T-helper 2 cell treated with Interferon-gamma antibody and Interleukin-4, amounts not matched to agents 100 ng/mL and 5 ng/mL, for 36 hours (primary cell): ENCODE measurements around the gene C8G. TPM values are rescaled to one million over a fixed set of nuclear protein-coding genes. Genes with fewer than 3 reads are reported as not detected.

Experiments
- intact Hi-C: fragments of 100-400 bp; cut with micrococcal nuclease; formaldehyde crosslinking; loops from one replicate; pipeline ENCODE4 v1.15.1; 2023
- total RNA-seq: library from RNA; stranded (reverse); gene quantifications from 2 replicates; pipeline ENCODE4 v1.2.3, GENCODE V29; 2022

The C8G gene
- total RNA-seq, 1 donor from 2014 or later = 2.3 TPM

DNA sequence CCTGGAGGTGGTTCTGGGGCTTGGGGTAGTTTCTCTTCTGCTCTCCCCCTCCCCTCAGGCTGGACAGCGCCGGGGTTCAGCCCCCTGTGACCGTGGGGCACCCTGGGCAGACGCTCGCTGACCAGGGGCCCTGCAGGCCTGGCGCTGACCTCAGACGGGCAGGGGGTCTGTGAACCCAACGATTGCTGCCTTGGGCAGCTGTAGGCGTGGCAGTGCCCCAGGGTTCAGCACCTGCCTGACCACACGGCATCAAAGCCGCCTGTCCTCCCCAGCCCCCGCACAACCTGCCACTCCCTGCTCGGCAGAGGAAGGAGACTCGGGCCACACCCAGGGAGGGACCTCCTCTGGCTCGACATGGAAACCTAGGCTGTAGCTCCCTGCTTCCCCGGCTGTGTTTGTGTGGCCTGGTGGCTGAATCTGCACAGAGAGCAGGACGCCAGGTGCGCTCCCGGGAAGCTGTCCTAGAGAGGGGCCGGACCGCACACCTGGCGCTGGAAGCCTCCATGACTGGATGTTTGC is 19.2 kb downstream of the C8G start:
- intact Hi-C loops = no loop called here

DNA sequence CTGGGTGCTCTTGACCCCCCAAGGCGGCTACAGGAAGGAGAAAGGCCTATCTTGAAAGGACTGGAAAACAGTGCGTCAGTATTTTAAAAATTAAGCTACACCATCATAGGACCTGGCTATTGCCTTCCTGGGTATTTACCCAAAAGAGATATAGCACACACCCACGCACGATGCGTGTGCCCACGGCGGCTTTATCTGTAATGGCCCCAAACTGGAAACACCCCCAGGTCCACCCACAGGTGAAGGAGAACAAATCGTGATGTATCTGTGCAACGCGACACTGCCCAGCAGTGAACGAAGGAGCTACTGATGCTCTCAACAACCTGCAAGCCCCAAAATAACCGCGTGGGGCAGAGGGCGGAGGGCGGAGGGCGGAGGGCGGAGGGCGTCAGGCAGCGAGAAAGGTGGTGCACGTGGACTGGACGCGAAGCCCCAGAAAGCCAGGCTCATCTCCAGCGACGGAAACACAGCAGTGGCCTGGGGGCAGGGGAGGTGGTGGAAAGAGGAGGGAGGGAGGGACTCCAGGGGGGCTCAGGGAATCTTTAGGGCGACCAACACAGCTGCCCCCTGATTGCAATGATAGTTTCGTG is 19.9 kb downstream of the C8G start:
- intact Hi-C loops = no loop called here

DNA sequence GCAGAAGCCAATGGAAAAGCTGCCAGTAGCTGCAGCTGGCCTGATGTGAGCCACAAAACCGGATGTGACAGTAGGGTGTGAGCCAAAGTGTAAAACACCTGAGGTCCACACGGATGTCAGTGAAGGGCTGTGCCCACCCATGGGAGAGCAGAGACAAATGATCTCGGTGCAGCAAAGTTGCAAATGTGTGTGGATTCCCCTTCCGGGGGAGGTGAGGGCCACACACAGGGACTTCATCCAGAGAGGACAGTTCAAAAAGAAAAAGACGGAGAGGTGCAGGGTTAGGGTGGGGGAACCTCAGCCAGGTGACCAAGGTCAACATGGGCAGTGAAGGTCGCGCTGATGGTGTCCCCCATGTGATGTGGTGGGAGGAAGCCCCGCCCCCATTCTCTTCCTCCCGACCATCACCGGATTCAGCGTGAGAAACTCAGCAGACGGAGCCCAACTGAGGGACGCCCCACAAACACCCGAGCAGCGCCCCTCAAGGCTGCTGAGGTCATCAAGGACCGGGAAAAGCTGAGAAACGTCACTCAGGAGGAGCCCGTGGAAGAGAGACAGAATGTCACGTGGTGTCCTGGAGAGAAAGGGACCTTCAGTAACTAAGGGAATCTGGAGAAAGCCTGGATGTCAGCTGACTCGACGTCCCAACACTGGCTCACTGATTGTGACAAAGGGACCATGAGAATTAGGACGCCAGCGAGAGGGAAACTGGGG is 20.9 kb downstream of the C8G start:
- intact Hi-C loops = no loop called here

DNA sequence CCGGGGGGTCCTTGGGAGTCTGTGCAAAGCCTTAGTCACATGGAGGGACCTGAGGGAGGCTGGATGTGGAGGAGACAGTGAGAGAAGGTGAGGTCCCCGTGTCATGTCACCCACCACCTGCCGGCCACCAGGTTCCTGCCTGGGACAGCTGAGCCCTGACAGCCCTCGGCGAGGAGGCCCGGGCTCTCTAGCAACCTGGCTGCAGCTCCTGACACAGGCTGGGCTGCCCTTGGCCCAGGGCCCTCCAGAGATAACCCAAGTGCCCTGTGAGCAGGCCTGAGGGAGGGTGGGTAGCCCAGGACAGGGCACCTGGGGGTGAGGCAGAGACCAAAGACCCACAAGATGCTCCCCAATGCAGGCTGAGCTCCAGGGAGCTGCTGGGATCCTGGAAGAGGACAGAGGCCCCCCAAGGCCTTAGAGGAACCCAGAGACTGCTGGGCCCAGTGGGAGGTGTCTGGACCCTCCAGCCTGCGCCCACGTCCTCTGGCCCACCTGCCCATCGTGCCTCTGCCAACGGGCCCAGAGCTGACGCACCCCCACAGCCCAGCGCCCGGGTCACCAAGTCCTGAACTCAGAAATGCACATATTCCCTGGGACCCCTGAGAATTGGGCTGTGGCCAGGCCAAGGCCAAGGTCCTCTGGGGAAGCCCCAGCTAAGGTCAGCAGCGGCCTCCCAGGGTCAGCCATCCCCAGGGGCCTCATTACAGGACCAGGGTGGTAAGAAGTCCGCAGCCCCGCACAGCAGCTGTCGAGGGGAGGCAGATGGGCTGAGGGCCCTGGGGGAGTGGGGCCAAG is 23.5 kb downstream of the C8G start:
- intact Hi-C loops = no loop called here

DNA sequence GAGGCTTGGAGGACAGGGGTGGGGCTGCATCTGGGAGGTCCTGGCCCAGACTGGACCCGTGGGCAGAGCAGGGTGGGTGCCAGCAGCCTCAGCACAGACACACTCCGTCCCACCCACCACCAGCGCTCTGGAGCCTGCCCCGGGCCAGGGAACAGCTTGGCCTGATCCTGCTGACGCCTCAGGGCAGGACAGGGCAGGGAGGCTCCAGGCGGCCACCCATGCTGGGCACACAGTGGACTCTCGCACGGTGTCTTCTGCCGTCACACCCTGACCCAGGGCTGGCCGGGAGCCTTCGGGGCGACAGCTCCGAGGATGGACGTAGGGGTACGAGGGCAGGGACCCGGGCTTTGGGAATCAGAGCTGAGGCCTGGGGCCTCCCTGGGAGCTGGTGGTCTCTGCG is 24.1 kb downstream of the C8G start:
- intact Hi-C loops = no loop called here

DNA sequence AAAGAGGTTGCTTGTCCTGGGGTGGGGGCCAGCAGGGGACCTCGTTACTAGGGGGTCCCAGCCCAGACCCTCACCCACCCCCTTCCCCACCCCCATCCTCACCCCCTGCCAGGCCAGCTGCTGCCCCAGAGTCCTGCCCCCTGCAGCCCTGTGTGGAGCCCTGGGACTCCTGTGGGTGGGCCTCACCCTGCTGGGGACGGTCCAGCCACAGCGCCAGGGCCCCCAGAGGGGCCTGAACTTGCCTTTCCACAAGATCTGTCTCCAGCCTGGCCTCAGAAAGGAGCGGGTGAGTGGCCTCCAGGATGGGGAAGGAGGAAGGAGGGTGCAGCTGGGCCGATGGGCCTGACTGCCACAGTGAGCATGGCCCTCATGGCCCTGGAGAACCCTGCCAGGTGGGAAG is 24.7 kb downstream of the C8G start:
- intact Hi-C loops = no loop called here

DNA sequence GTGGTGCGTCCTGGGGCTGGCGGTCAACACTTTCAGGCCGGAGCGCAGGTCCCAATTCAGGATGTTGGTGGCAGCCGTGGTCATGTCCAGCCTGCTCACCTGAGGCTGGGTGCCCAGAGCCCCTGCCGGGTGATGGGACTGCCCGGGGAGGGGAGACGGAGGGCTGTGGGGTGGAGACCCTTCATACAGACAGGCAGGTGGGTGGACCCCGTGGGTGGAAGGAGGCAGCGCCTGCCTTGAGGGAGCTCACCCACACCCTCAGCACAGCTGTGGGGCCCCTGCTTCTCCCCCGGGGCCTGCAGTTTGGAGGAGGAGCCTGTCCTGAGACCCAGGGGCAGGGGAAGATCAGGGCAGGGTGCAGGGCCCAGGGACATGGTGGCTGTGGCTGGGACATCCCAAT is 25.3 kb downstream of the C8G start:
- intact Hi-C loops = no loop called here

DNA sequence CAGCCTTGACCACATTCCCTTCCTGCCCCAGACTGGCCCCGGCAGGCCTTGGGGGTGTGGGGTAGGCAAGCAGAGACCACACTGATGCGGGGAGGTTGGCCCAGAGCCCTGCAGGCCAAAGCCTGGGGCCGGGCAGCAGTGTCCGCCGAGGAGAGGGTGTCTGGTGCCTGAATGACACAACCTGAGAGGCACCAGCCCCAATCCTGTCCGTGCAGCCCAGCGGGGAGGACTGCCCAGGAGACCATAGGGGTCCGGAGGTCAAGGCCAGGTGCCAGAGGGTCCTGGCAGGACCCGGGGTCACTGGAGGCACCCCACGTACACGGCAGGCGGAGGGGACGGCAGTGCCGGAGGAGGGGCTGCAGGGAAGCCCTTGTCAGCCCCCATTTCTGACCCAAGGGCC is 26.7 kb downstream of the C8G start:
- intact Hi-C loops = no loop called here

DNA sequence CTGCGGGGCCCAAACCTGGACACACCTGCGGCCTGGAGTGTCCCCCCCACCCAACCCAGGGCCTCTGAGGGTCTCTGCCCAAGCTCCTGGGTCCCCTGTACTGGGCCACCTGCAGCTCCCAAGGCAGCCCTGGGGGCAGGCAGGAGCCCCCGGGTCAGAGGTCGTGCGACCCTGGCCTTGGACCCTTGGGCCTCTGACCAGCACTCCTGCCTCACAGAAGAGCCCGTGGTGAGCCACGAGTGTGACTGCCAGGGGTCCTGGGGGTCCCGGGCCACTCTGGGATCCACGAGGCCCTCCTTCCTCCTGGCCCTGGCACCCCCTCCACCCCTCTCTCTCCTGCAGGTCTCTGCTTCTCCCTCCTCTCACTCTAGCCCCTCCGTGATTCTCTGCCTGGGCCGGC is 27.3 kb downstream of the C8G start:
- intact Hi-C loops = no loop called here

DNA sequence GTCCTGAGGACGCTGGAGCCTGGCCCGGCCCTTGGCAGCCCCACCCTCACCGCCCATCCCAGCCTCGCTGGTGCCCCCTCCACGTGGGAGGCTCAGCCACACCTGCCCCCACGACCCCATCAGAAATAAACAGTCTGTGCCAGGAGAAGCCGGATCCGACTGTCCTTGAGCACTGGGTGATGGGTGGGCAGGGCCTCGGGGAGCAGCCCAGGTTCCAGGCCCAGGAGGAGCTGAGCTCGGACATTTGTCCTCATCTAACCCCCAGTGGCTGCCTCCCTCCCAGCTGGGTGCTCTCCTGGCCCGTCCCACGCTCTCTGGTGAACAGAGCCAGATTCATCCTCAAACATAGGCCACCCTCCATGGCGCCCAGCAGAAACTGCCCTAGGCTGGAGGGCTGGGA is 27.7 kb downstream of the C8G start:
- intact Hi-C loops = no loop called here

DNA sequence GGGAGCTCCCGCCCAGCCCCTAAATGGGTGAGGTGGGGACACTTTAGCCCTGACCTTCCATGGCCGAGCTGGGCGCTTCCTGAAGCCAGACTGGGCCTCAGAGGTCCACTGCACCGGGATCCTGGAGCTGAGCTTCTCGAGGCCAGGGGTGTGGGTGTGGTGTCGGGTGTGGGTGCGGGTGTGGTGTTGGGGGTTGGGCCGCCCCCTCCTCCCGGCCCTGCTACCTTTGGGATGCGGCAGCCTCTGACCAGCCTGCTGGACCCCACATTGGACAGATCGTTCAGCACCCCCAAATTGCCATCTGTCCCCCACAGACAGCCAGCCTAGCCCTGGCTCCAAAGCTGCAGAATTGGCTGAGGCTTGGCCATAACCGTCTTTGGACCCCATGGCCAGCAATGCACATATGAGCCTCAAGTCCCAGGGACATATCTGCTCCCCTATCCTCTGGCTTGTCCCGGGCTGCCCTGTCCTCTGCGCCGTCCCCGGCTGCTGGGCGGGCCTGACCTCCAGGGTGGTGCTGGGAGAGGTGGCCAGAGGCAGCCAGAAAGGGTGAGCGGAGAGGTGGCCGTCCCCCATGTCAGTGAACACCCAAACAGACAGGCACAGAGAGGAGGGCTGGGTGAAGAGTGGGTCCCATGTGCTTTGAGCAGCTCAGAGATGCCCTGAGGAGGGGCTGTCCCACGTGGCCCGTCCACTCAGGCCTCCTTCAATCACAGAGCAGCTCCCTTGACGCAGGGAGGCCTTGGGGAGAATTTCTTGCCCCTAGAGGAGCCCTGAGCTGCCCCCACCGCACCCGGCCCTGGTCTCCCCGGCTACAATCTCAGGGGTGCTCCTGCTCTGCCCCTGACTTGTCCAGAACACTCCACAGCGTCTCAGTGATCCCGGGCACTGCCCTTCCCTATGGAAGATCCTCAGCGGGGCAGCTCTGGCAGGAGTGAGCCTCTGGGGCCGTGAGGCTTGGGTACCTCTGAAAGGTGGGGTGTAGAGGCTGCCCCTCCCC is 28.9 kb downstream of the C8G start:
- intact Hi-C loops = no loop called here

DNA sequence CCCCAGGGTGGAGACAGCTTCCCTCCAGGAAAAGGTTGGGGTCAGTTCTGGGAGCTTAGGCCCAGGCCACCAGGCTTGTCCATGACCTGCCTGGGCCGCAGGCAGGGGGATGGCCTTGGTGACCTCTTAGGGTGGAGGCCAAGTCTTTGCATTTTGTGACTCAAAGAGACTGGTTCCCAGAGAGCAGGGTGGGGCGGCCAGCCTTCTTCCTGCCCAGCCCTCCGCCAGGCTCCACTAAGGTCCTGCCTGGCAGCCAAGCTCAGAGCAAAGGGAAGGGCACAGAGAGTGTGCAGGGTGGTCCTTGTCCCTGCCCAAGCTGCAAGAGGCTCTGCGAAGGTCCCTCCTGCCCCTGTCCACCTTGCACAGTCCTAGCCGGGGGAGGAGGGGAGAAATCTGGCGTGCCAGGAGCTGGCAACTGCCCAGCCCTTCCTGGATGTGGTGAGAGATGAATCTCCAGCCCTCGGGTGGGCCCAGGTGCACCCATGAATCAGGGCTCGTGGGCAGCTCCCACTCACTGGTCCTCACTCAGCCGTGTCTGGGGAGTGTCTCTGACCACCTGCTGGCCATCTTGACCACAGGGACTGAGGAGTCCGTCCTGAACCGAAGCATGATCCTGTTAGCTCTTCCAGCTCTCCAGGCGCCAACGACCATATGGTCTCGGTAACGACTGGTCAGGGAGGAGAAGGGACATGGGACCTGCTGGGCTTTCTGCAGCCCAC is 29.9 kb downstream of the C8G start:
- intact Hi-C loops = no loop called here

DNA sequence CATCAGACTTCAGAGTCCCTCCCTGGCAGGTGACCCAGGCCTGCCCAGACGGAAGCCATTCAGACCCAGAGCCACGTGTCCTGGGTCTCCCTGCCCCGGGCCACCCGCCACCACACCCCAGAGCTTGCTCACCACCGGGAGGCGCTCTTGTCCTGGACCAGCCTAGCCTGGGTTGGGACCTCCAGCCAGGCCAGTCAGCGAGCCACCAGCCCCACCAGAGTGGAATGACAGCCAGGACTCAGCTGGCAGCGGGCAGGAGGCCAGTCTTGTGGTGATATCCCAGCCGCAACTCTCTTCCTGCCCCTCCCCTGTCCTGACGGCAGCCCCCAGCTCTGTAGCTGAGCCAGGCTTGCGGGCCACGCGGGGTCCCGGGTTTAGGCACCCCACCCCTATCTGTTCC is 30.6 kb downstream of the C8G start:
- intact Hi-C loops = no loop called here

DNA sequence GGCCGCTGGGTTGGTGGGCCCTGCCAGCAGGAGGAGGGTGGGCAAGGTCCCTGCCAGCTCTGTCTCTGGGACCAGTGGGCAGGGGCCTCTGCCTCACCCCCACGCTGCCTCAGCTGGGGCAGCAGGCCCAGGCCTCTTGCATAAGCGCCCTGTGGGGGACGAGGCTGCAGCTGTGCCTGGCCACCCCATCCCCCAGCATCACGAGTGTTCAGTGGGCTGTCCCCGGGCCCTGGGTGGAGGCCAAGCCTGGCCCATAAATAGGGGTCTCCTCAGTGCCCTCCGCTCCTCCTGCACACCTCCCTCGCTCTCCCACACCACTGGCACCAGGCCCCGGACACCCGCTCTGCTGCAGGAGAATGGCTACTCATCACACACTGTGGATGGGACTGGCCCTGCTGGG is 32.2 kb downstream of the C8G start, which contains the start of gene PTGDS:
Gene PTGDS (plus strand): TSS at position 282 of the 400 bp plus-strand sequence. CDS start 75 bp downstream, at position 357.
- intact Hi-C loops = no loop called here

DNA sequence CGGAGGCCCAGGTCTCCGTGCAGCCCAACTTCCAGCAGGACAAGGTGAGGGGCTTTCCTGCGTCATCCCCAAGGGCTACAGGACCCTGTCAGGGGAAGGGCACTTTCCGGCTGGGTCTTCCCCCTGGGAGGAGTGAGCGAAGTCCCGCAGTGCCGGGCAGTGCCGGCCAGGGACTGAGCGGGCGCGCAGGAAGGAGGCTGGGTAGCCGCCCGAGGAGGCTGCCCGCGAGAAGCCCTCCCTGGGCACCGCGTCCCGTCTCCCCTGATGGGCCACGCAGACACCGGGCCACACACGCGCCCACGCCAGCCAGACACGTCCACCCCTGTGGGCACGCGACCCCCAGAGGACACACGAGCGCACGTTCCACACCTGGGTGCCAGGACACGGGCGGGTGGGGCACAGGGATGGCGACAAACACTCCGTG is 32.6 kb downstream of the C8G start:
- intact Hi-C loops = loop anchor here (1.0 kb wide), 3 partner anchors 15 to 45 kb away; partner anchors contain the start of gene PAXX

DNA sequence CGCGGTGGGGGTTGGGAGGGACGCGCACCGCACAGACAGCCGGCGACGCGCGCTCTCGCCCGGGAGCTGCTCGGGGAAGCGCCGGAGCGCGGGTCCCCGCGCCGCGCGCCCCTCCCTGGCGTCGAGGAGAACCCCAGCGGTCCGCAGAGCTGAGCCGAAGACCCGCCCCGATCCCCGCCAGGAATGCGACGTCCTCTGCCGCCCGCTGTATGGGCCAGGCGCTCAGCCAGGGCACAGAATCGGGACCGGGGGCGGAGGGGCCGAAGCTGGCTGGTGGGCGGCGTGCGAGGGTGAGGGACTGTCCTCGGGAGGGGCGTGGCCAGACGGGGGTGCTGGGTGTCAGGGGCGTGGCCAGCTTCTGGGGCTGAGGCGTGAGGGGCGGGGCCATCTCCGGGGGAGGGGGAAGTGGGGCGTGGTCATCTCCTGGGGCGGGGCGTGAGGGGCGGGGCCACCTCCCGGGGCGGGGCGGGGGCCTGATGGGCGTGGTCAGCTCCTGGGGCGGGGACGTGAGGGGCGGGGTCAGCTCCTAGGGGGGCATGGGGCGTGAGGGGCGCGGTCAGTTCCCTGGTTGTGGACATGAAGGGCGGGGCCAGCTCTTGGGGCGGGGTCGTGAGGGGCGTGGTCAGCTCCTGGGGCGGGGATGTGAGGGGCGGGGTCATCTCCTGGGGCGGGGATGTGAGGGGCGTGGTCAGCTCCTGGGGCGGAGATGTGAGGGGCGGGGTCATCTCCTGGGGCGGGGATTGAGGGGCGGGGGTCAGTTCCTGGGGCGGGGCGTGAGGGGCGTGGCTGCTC is 33.2 kb downstream of the C8G start:
- intact Hi-C loops = loop anchor here (1.0 kb wide), 3 partner anchors 14 to 44 kb away; partner anchors contain the start of gene PAXX

DNA sequence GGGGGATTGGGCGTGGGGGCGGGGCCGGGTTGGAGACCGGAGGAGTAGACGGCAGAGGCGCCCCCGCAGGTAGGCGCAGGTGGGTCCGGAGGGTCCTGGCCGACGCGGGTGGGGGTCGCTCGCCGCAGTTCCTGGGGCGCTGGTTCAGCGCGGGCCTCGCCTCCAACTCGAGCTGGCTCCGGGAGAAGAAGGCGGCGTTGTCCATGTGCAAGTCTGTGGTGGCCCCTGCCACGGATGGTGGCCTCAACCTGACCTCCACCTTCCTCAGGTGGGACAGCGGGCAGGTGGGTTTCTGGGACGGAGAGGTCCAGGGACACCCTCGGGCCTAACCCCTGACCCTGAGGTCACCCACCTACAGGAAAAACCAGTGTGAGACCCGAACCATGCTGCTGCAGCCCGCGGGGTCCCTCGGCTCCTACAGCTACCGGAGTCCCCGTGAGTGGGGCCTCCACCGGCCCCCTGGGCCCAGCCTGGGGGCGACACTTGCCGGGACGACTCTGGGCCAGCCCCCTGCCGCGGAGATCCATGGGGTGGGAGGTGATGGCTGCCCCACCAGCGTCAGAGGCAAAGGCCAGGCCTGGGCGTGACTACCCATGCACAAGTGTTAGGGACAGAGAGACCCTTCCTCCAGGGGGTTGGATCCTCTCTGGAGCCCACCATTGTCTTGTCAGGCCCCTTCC is 34.0 kb downstream of the C8G start:
- intact Hi-C loops = loop anchor here (1.0 kb wide), 3 partner anchors 13 to 43 kb away; partner anchors contain the start of gene PAXX

DNA sequence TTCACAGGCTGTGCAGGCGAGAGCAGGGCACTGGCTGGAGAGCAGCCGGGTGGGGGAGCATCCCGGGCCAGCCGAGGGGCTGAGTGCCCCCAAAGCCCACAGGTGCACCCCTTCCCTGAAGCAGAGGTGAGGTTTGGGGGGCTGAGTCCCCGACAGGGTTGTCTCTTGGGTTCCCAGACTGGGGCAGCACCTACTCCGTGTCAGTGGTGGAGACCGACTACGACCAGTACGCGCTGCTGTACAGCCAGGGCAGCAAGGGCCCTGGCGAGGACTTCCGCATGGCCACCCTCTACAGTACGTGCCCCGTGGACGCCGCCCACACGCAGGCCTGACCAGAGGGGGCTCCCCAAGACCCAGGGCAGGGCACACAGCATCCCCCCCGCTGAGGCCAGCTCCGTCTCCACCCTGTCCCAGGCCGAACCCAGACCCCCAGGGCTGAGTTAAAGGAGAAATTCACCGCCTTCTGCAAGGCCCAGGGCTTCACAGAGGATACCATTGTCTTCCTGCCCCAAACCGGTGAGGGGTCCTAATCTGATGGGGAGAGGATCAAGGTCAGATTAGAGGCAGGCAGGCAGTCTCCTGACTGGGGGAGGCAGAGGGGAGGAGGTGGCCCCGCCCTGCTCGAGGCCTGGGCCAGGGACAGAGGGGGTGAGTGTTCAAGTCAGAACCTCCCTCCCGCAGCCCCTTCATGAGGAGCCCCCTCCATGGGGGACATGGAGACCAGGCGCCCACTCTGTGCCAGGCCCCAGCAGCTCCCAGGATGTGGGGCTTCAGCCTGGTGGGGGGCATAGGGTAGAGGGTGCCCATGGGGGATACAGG is 34.9 kb downstream of the C8G start:
- intact Hi-C loops = no loop called here
